Epithelial cell of esophagus (primary cell): Measurements from ENCODE around the gene ARID3A.

Source experiments
- DNase-seq: peaks from one replicate; pipeline ENCODE4 v3.0.0; 2010; ENCODE audit warnings: low read depth
- H3K4me3 ChIP-seq: 2 replicates; pipeline ENCODE4 v1.5.1; 2011; ENCODE audit warnings: mild to moderate bottlenecking, low read length, control low read depth
- CTCF ChIP-seq: IDR thresholded peaks from 2 replicates; pipeline ENCODE4 v1.5.1; 2011; ENCODE audit warnings: low read depth, mild to moderate bottlenecking, low read length, control low read depth, inconsistent platforms; ENCODE audit not compliant: insufficient read depth; ENCODE audit errors: missing control alignments

Gene ARID3A

GRCh38 chr19:944171-944567 is 18.3 kb downstream of the ARID3A start:
- no peak overlapping the region for H3K4me3 ChIP-seq
- no peak for TF ChIP-seq CTCF
- DNase-seq = no peak

- H3K4me3 ChIP-seq = no peak overlapping the region
- DNase-seq = no peak
- no peak for TF ChIP-seq CTCF
These were observed 18.9 kb downstream of the ARID3A start for GRCh38 chr19:944663-945241.

- no peak for TF ChIP-seq CTCF
These were observed 19.8 kb downstream of the ARID3A start for GRCh38 chr19:945401-946252.

GRCh38 chr19:947090-947706 is 21.4 kb downstream of the ARID3A start:
- H3K4me3 ChIP-seq = no peak overlapping the region
- no peak for DNase-seq
- TF ChIP-seq CTCF = no peak

More at GRCh38 chr19:945401-946252, 19.8 kb downstream of the ARID3A start:
- no peak for DNase-seq
- H3K4me3 ChIP-seq = no peak overlapping the region

GRCh38 chr19:947707-948539 is 22.1 kb downstream of the ARID3A start:
- H3K4me3 ChIP-seq = no peak overlapping the region
- DNase-seq = no peak
- no peak for TF ChIP-seq CTCF

- TF ChIP-seq CTCF = no peak
- no peak overlapping the region for H3K4me3 ChIP-seq
These were observed 23.1 kb downstream of the ARID3A start for GRCh38 chr19:948842-949496.

More at GRCh38 chr19:948842-949496, 23.1 kb downstream of the ARID3A start:
- DNase-seq = no peak
